Suprapubic skin (tissue), 4 donors: ENCODE results near the gene MAP4K3. TPM values are rescaled to one million over a fixed set of nuclear protein-coding genes. Genes with fewer than 3 reads are reported as not detected.

Experiments
- DNase-seq, 2 donors: peaks; one replicate each; pipeline ENCODE4 v3.0.0-alpha.2; 2019; ENCODE audit warnings: low spot score in 2 of 2
- H3K27ac ChIP-seq: fragments of 200-600 bp; sonication (generic); one replicate; pipeline ENCODE4 v1.5.1; 2019
- H3K27me3 ChIP-seq: fragments of 200-600 bp; sonication (generic); one replicate; pipeline ENCODE4 v1.5.1; 2019
- H3K36me3 ChIP-seq: fragments of 200-600 bp; sonication (generic); one replicate; pipeline ENCODE4 v1.5.1; 2019
- H3K4me1 ChIP-seq: fragments of 200-600 bp; sonication (generic); one replicate; pipeline ENCODE4 v1.5.1; 2019
- H3K4me3 ChIP-seq: fragments of 200-600 bp; sonication (generic); one replicate; pipeline ENCODE4 v1.5.1; 2019; ENCODE audit warnings: mild to moderate bottlenecking
- H3K9me3 ChIP-seq: fragments of 200-600 bp; sonication (generic); one replicate; pipeline ENCODE4 v1.5.1; 2019
- EP300 ChIP-seq: sonication (generic); formaldehyde crosslinking; IDR thresholded peaks from one replicate; pipeline ENCODE4 v1.6.1; 2017; ENCODE audit warnings: antibody characterized with exemption
- POLR2A ChIP-seq, 2 donors: fragments of 450-650 bp; IDR thresholded peaks; one replicate each; pipeline ENCODE4 v1.6.1; 2017; ENCODE audit warnings: antibody characterized with exemption in 2 of 2, mild to moderate bottlenecking in 2 of 2, moderate library complexity in 2 of 2
- POLR2AphosphoS5 ChIP-seq, 3 donors: sonication (generic); formaldehyde crosslinking; IDR thresholded peaks; one replicate each; pipeline ENCODE4 v1.6.1; 2017; ENCODE audit warnings: antibody characterized with exemption in 3 of 3
- WGBS: methylation state at CpG from one replicate; pipeline ENCODE4 v1.1.5; 2018; 5-methylcytosine and 5-hydroxymethylcytosine counted together
- total RNA-seq, 4 donors: library from RNA; depleted of rRNA; stranded (reverse); fragments of >200 nt; gene quantifications; one replicate each; pipeline ENCODE4 v1.1.0, GENCODE V29; 2016
- TF ChIP-seq, protein P1 (sequence below), 2 donors: fragments of 200-600 bp in 1 of 2; fragments of 450-650 bp in 1 of 2; sonication (generic) in 1 of 2; IDR thresholded peaks; one replicate each; pipeline ENCODE4 v1.5.1; 2016 to 2019; ENCODE audit warnings: antibody characterized with exemption in 2 of 2, mild to moderate bottlenecking in 1 of 2, moderate library complexity in 1 of 2

MAP4K3 gene
- total RNA-seq, 4 donors from 2014 or later = 26.3 to 59.9 (median 37.8) TPM

DNA sequence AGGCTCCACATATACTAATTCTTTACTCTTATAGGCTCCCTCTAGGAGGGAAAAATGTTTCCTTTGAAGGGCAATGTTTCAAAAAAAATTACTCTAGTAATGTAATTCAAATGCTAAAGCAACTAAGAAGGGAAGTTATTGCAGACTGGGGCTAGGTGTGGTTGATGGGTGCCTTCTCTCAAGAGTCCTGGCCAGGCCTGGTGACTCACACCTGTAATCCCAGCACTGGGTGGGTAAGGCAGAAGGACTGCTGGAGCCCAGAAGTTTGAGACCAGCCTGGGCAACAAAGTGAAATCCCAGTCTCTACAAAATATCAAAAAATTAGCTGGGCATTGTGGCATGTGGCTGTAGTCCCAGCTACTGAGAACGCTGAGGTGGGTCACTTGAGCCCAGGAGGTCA, 162.1 kb downstream of the MAP4K3 start:
- TF ChIP-seq POLR2AphosphoS5 (IDR thresholded peaks at IDR 0.05) = no peak
- TF ChIP-seq, protein P1, sequence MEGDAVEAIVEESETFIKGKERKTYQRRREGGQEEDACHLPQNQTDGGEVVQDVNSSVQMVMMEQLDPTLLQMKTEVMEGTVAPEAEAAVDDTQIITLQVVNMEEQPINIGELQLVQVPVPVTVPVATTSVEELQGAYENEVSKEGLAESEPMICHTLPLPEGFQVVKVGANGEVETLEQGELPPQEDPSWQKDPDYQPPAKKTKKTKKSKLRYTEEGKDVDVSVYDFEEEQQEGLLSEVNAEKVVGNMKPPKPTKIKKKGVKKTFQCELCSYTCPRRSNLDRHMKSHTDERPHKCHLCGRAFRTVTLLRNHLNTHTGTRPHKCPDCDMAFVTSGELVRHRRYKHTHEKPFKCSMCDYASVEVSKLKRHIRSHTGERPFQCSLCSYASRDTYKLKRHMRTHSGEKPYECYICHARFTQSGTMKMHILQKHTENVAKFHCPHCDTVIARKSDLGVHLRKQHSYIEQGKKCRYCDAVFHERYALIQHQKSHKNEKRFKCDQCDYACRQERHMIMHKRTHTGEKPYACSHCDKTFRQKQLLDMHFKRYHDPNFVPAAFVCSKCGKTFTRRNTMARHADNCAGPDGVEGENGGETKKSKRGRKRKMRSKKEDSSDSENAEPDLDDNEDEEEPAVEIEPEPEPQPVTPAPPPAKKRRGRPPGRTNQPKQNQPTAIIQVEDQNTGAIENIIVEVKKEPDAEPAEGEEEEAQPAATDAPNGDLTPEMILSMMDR (IDR thresholded peaks at IDR 0.05) = no peak
- no peak for TF ChIP-seq EP300
- TF ChIP-seq POLR2A (IDR thresholded peaks at IDR 0.05) = no peak
- no peak for DNase-seq
- no peak overlapping the region for H3K4me3 ChIP-seq
- H3K9me3 ChIP-seq = no peaks in the 10 kb centered on the region
- H3K4me1 ChIP-seq = no peaks in the 10 kb centered on the region
- WGBS = 90% methylated on average over 1 of the region's 1 CpG
- no peak overlapping the region for H3K27ac ChIP-seq
- no peaks in the 10 kb centered on the region for H3K27me3 ChIP-seq
- H3K36me3 ChIP-seq = peaks cover 65% of the 10 kb centered on the region

DNA sequence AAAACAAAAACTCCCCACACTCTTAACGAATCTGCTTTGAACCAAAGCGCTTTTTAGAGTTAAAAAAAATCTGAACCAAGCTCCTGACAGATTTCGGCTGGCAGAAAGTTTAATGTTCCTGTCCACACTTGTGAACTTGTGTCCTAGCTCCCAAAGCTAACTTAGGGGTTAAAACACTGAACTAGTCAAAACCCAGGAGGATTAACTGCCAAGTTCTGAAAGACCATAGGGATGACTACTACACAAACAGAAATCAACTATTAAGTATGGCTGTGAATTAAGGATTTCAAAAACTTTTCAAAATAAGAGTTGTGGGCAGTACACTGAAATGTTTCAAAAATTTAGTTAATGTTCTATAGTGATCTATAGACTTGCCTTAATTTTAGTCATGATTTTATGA, 167.1 kb downstream of the MAP4K3 start:
- Histone ChIP-seq H3K36me3 (peaks cover 24% of the 10 kb centered on the region), H3K27me3 (no peaks in the 10 kb centered on the region), H3K27ac (no peak overlapping the region), H3K9me3 (no peaks in the 10 kb centered on the region), H3K4me3 (no peak overlapping the region), H3K4me1 (no peaks in the 10 kb centered on the region)
- TF ChIP-seq POLR2AphosphoS5 (IDR thresholded peaks at IDR 0.05) (no peak), EP300 (no peak), POLR2A (IDR thresholded peaks at IDR 0.05) (no peak)
- TF ChIP-seq, protein P1 (IDR thresholded peaks at IDR 0.05) = no peak
- 86% methylated on average over 3 of the region's 3 CpGs for WGBS
- DNase-seq = no peak

DNA sequence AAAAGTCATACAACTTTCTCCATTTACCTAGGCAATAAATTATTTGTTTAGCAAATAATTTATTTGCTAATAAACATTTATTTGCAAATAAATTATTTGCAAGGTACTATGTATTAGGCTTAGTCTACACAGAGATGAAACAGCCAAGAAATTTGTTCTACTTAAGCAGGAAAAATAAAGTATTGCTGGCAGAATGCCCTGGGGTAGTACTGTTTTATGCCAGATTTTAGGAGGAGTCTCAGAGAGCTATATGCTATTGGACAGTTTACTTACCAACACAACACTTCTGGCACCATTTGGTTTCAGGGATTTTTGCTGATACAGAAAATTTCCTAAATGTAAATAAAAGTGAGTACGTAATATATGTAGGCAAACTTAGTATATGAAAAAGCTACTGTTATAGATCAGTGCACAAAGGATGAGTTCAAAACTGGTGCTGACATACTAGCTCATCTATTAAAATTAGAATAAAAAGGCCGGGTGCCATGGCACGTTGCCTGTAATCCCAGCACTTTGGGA, 170.1 kb downstream of the MAP4K3 start:
- DNase-seq = no peak
- no peaks in the 10 kb centered on the region for H3K9me3 ChIP-seq
- no peaks in the 10 kb centered on the region for H3K4me1 ChIP-seq
- H3K27ac ChIP-seq = no peak overlapping the region
- WGBS = 97% methylated on average over 3 of the region's 3 CpGs
- H3K4me3 ChIP-seq = no peak overlapping the region
- TF ChIP-seq POLR2AphosphoS5 (IDR thresholded peaks at IDR 0.05) (no peak), EP300 (no peak), POLR2A (IDR thresholded peaks at IDR 0.05) (no peak)
- TF ChIP-seq, protein P1 (IDR thresholded peaks at IDR 0.05) = no peak
- H3K27me3 ChIP-seq = no peaks in the 10 kb centered on the region
- peaks cover 15% of the 10 kb centered on the region for H3K36me3 ChIP-seq

DNA sequence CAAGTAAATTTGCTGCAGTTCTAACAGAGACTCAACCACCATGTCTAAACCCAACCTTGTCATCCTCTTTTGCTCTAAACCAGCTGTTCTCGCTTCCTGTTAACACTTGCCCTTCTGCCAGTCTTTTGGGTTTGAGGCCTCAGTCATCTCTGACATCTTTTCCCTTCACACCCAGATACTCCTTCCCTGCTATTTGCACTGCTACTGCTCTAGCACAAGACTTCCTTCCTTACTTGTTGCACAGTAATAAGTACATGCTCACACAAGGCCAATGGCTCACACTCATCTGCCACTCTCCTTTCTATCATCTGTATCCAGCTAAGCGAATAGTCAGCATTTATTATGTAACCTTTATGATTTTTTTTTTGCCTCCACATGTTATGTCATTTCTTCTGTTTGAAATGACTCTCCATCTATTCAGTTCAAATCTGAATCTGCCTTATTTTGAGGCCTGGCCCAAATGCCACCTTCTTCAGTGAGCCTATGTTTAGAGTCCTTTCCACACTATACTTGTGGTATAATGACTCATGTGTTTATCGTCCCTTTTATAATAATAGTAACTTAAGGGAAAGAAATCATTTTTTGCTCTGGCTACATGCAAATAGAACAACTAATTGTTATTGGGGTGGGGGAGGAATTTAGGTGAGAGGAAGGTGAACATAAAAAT, 170.8 kb downstream of the MAP4K3 start:
- peaks cover 10% of the 10 kb centered on the region for H3K36me3 ChIP-seq
- H3K9me3 ChIP-seq = no peaks in the 10 kb centered on the region
- H3K4me1 ChIP-seq = no peaks in the 10 kb centered on the region
- 83% methylated on average over 3 of the region's 3 CpGs for WGBS
- H3K4me3 ChIP-seq = no peak overlapping the region
- no peak for TF ChIP-seq POLR2A (IDR thresholded peaks at IDR 0.05)
- TF ChIP-seq EP300 = no peak
- no peak for TF ChIP-seq POLR2AphosphoS5 (IDR thresholded peaks at IDR 0.05)
- TF ChIP-seq, protein P1 (IDR thresholded peaks at IDR 0.05) = no peak
- no peaks in the 10 kb centered on the region for H3K27me3 ChIP-seq
- no peak overlapping the region for H3K27ac ChIP-seq
- DNase-seq = no peak

DNA sequence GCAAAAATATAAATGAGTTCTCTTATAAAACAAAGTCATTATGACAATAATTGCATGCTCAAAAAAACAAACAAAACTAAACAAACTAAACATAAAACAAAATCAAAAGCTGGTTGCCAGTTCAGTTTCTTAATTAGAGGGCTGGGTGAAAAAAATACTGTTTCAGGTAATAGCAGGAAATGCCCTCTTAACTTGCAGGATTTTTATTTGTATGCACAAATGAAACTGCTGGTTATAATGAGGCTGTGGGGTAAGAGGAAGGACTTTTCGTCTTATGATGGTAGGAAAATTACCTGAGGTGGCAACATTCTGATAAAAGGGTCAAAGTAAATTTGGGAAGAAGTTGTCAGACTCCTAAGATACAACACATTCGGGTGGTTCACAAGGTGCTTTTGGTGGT, 171.8 kb downstream of the MAP4K3 start:
- TF ChIP-seq POLR2A (IDR thresholded peaks at IDR 0.05) (no peak), POLR2AphosphoS5 (IDR thresholded peaks at IDR 0.05) (no peak), EP300 (no peak)
- TF ChIP-seq, protein P1 (IDR thresholded peaks at IDR 0.05) = no peak
- Histone ChIP-seq H3K4me3 (no peak overlapping the region), H3K36me3 (peaks cover 19% of the 10 kb centered on the region), H3K4me1 (no peaks in the 10 kb centered on the region), H3K9me3 (no peaks in the 10 kb centered on the region), H3K27ac (no peak overlapping the region), H3K27me3 (no peaks in the 10 kb centered on the region)
- DNase-seq = no peak
- WGBS = 91% methylated on average over 2 of the region's 2 CpGs
